ENCODE results near the gene CC2D1B.

The CC2D1B gene

GRCh38 chr1:52357397-52357796 lies 8.6 kb downstream of the CC2D1B start:
- no peak overlapping the region for H3K9ac ChIP-seq
- no peak overlapping the region for H2AFZ ChIP-seq (ENCODE audit: low read depth)
- no peaks in the 10 kb centered on the region for H4K20me1 ChIP-seq (ENCODE audit: insufficient read depth)
- TF ChIP-seq CTCF (conservative IDR thresholded peaks at IDR 0.05; ENCODE audit: low read depth, low read length) = no peak
- H3K27ac ChIP-seq = no peak overlapping the region
- H3K4me3 ChIP-seq (IDR thresholded peaks at IDR 0.05; ENCODE audit: insufficient read depth, low read depth, low read length) = no peak overlapping the region
- no peaks in the 10 kb centered on the region; the same call in 1 of the 2 replicates for H3K36me3 ChIP-seq (ENCODE audit: insufficient read depth)
- H3K4me1 ChIP-seq (ENCODE audit: low read depth, poor library complexity, severe bottlenecking) = no peaks in the 10 kb centered on the region
- H3K27me3 ChIP-seq (ENCODE audit: insufficient read depth, low read depth) = no peaks in the 10 kb centered on the region
- no peak overlapping the region for H3K4me2 ChIP-seq
- H3K79me2 ChIP-seq (ENCODE audit: insufficient read depth, low read depth) = no peaks in the 10 kb centered on the region

- Histone ChIP-seq H3K9ac (no peak overlapping the region), H3K4me1 (ENCODE audit: low read depth, poor library complexity, severe bottlenecking) (no peaks in the 10 kb centered on the region), H3K27ac (no peak overlapping the region)
Measured at GRCh38 chr1:52356818-52357355, 9.1 kb downstream of the CC2D1B start.

GRCh38 chr1:52355847-52356505 lies 10.0 kb downstream of the CC2D1B start:
- no peaks in the 10 kb centered on the region for H3K4me1 ChIP-seq (ENCODE audit: low read depth, poor library complexity, severe bottlenecking)
- no peaks in the 10 kb centered on the region; the same call in 1 of the 2 replicates for H3K36me3 ChIP-seq (ENCODE audit: insufficient read depth)

More at GRCh38 chr1:52356818-52357355, 9.1 kb downstream of the CC2D1B start:
- Histone ChIP-seq H3K4me3 (IDR thresholded peaks at IDR 0.05; ENCODE audit: insufficient read depth, low read depth, low read length) (no peak overlapping the region), H4K20me1 (ENCODE audit: insufficient read depth) (no peaks in the 10 kb centered on the region), H3K4me2 (no peak overlapping the region), H3K27me3 (ENCODE audit: insufficient read depth, low read depth) (no peaks in the 10 kb centered on the region), H2AFZ (ENCODE audit: low read depth) (no peak overlapping the region), H3K79me2 (ENCODE audit: insufficient read depth, low read depth) (no peaks in the 10 kb centered on the region), H3K36me3 (ENCODE audit: insufficient read depth) (no peaks in the 10 kb centered on the region; the same call in 1 of the 2 replicates)
- no peak for TF ChIP-seq CTCF (conservative IDR thresholded peaks at IDR 0.05; ENCODE audit: low read depth, low read length)

GRCh38 chr1:52355436-52355835 lies 10.6 kb downstream of the CC2D1B start:
- H2AFZ ChIP-seq (ENCODE audit: low read depth) = no peak overlapping the region
- H3K4me3 ChIP-seq (IDR thresholded peaks at IDR 0.05; ENCODE audit: insufficient read depth, low read depth, low read length) = no peak overlapping the region
- TF ChIP-seq CTCF (conservative IDR thresholded peaks at IDR 0.05; ENCODE audit: low read depth, low read length) = no peak
- no peak overlapping the region for H3K9ac ChIP-seq
- no peaks in the 10 kb centered on the region for H4K20me1 ChIP-seq (ENCODE audit: insufficient read depth)
- H3K36me3 ChIP-seq (ENCODE audit: insufficient read depth) = no peaks in the 10 kb centered on the region; the same call in 1 of the 2 replicates
- no peaks in the 10 kb centered on the region for H3K4me1 ChIP-seq (ENCODE audit: low read depth, poor library complexity, severe bottlenecking)
- no peaks in the 10 kb centered on the region for H3K27me3 ChIP-seq (ENCODE audit: insufficient read depth, low read depth)
- no peak overlapping the region for H3K4me2 ChIP-seq
- H3K79me2 ChIP-seq (ENCODE audit: insufficient read depth, low read depth) = no peaks in the 10 kb centered on the region
- H3K27ac ChIP-seq = no peak overlapping the region

More at GRCh38 chr1:52355847-52356505, 10.0 kb downstream of the CC2D1B start:
- H4K20me1 ChIP-seq (ENCODE audit: insufficient read depth) = no peaks in the 10 kb centered on the region
- H3K79me2 ChIP-seq (ENCODE audit: insufficient read depth, low read depth) = no peaks in the 10 kb centered on the region
- TF ChIP-seq CTCF (conservative IDR thresholded peaks at IDR 0.05; ENCODE audit: low read depth, low read length) = no peak
- no peak overlapping the region for H3K27ac ChIP-seq
- H3K4me2 ChIP-seq = no peak overlapping the region
- H2AFZ ChIP-seq (ENCODE audit: low read depth) = no peak overlapping the region
- no peak overlapping the region for H3K4me3 ChIP-seq (IDR thresholded peaks at IDR 0.05; ENCODE audit: insufficient read depth, low read depth, low read length)
- H3K27me3 ChIP-seq (ENCODE audit: insufficient read depth, low read depth) = no peaks in the 10 kb centered on the region
- no peak overlapping the region for H3K9ac ChIP-seq

Data from KMS-11 (cell line).